Measurements from ENCODE around the gene GPR17. TPM values are rescaled to one million over a fixed set of nuclear protein-coding genes. Genes with fewer than 3 reads are reported as not detected.

GPR17 gene
- total RNA-seq, 1 donor from 2014 or later = 0.31 TPM

GRCh38 chr2:127630096-127630863 is 15.7 kb upstream of the GPR17 start:
- DNase-seq = no peak

GRCh38 chr2:127630864-127631540 is 15.0 kb upstream of the GPR17 start:
- no peak for DNase-seq

GRCh38 chr2:127631541-127631996 is 14.4 kb upstream of the GPR17 start:
- no peak for DNase-seq

- no peak for DNase-seq
These were observed 13.9 kb upstream of the GPR17 start for GRCh38 chr2:127631997-127632581.

DNA sequence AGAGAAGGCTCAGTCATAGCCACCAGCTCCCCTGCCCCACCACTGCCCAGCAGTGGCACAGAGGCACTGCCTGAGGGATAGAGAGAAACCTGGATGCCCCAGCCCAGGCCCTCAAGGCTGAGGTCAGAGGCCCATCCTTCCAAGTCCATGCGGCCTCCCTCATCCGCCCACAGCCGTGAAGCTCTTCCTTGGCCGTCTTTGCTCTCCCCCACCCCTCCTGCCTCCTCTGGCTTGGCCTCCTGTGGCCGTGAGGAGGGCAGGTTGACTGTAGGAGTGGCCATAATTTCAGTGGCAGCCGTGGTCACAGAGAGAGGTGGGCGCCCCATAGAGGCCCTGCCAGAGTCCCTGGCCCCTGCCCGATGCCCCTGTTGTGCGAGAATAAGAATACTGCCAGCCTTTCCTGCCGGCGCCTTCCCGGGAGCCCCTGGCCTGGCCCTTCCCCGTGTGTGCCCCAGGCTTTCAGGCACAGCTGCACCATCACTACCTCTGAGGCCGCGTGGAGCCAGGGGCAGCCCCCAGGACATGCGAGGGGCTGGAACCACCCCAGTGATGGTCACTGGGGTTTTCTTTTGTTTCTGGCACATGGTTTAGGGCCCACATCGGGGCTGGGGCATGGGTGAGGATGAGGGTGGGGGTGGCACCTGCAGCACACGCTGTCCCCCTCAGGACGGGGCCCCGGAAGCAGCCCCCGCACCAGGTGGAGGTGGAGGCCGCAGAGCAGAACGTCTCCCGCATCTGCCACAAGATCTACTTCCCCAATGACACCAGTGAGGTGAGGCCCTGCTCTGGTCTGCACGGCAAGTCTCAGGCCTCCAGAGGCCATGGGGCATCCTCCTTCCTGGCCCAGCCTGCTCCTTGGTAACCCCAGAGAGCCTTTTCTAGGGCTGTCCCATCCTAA is 13.1 kb upstream of the GPR17 start:
- no peak for DNase-seq

DNA sequence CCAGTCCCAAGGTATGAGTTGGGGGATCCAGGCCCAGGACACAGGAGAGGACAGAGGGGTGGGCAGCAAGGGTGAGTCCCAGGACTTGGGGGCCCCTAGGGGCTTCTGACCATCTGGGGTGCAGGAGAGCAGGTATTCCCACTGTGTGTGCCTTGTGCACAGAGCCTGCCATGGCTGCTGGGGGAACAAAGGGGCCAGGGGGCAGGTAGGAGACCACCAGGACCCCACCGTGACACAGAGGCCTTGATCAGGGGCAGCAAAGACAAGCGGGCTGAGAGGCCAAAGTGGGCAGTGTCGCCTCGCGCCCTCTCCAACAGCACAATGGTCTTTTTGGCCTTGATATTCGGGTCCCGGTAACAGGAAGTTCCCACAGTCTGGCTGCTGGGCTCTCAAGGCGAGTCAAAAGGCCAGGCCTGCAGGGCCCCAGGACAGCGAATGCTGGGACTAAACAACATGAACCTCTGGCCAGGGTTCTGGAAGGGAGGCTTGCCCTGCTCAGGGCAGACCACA is 12.3 kb upstream of the GPR17 start:
- DNase-seq = no peak

DNA sequence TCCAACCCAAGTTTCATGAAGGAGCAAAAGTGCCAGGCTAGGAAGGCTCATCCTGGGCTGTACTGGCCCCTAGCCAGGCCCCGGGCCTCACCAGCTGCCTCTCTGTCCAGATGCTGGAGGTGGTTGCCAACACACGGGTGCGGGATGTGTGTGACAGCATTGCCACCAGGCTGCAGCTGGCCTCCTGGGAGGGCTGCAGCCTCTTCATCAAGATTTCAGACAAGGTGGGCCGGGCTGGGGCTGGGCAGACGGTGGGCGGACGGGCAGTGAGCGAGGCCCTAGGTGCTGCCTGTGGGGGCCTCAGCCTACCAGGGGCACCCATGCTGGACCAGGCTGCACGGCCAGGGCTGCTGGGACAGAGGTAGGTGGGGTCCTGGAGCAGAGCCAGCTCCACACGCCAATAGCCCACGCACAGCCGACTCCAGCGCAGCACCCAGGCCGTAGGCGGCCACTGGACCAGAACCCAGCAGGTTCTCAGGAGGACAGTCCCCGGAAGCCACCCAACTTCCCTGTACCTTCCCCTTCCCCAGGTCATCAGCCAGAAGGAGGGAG is 11.8 kb upstream of the GPR17 start:
- DNase-seq = peak; percentile 87

- no peak for DNase-seq
These were observed 11.2 kb upstream of the GPR17 start for GRCh38 chr2:127634626-127635379.

DNA sequence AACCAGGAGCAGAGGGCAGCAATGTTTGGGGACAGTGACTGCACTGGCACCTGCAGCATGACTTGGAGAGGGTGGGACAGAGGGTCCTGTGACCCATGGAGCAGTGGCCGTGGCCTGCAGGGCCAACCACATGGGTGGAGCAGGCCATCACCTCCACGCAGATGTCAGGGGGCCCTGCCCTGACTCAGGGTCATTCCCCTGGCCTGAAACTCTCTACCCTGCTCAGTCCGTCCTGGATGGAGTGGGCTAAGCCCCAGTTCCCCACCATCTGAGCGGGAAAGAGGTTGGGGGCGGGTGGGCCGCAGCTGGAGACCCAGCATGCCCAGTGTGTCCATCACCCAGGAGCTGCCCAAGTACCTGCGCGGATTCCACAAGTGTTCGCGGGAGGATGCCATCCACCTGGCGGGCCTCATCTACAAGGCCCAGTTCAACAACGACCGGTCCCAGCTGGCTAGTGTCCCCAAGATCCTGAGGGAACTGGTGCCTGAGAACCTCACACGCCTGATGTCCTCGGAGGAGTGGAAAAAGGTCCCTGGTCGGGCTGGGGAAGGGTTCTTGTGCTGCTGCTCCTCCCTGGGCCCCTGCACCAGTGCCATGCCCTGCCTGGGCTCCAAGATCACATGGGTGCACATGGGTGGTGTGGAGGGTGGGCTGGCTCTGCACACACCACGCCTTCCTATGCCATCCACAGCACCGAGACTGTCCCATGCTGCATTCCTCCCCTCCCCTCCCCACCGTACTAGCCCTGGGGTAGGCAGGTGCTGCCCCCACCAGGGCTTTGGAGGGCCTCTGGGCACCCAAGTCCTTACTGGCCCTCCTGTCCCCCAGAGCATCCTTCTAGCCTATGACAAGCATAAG is 10.3 kb upstream of the GPR17 start:
- DNase-seq = no peak

DNA sequence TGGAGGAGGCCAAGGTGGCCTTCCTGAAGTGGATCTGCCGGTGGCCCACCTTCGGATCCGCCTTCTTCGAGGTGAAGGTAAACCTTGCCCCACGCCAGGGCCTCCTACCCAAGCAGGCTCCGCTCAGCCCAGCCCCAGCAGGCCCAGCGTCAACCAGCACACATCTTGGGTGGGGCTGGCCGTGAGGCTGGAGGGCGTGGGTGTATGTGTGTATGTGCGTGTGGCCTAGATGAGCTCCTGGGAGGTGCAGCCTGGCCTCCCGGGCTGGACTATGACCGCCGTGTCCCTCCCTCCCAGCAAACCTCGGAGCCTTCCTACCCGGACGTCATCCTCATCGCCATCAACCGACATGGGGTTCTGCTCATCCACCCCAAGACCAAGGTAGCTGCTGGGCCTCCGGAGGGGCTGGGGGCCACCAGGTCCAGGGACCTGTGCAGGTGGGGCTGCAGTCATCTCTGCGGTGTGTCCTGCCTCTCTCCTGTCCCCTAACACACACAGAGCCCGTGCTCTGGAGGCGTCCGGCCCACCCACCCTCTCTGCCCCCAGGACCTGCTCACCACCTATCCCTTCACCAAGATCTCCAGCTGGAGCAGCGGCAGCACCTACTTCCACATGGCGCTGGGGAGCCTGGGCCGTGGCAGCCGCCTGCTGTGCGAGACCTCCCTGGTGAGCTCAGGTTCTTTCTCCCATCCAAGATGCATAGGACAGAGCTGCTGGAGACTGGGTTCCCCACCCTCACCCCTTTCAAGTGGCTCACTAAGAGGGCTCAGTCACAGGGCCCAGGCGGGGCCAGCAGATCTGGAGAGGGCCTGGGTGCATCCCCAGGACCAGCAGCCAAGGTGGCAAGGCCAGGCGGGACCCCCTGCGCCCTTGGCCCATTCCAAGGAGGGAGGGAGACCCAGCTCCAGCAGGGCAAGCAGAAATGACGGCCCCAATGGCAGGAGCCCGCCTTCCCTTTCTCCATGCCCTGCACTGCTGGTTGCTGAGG is 9.4 kb upstream of the GPR17 start:
- no peak for DNase-seq

DNA sequence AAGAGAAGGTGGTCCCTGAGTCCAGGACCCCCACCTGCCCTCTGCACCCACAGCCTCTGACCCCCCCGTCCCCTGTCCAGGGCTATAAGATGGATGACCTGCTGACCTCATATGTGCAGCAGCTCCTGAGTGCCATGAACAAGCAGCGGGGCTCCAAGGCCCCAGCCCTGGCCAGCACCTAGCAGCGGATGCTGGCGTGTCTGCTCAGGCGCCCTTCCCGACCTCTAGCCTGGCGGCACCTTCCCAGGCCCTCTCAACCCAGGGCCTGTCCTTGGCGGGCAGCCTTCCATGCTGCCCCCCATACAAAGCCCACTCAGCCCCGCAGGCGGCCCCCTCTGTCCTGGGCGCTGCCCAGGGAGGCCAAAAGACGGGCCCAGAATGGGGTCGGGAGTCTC is 8.7 kb upstream of the GPR17 start:
- DNase-seq = no peak

- peak; percentile 77 for DNase-seq
These were observed 8.2 kb upstream of the GPR17 start for GRCh38 chr2:127637725-127638252.

GRCh38 chr2:127638361-127639110 is 7.4 kb upstream of the GPR17 start:
- DNase-seq = no peak

DNA sequence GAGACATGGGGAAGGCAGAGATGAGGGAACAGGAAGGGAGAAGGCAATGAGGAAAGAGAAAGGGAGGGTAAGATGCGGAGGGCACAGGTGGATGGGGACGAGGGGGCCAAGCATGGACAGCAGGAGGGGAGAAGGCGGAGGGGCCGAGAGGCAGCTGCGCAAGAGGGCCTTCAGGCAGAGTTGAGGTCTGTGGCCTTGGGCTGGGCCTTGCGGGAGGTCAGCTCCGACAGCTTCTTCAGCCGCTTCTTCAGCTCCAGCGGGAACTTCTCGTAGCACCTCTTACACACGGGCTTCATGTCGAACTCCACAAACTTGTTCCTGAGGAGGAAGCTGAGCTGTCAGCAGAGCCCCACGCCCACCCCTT is 6.9 kb upstream of the GPR17 start:
- no peak for DNase-seq

GRCh38 chr2:127640082-127641072 is 5.6 kb upstream of the GPR17 start:
- peak; percentile 48 for DNase-seq

DNA sequence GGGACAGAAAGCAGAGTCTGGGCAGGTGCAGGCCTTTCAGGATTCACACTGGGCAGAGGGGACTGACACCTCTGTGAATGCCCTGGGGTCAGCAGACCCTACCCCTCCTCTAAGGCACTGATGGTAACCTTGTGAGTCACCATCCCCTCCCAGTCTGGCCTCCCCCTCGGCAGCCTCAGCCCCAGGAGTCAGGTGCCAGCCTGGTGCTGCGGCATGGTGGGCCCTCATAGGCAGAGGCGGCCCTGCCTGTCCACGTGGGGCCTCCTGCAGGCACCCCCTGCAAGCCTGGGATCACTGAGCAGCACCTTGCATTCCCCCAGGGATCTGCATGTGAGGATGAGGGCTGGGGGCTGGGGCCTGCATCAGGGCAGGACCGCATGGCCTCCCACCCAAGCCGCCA is 4.8 kb upstream of the GPR17 start:
- no peak for DNase-seq

Measured in tongue (tissue), 2 donors.